HepG2 (cell line): ENCODE results near the gene B3GALNT2. TPM values are rescaled to one million over a fixed set of nuclear protein-coding genes. Genes with fewer than 3 reads are reported as not detected.
A peak's percentile ranks its signal among the peaks of the same experiment; 100 is the strongest.

Source experiments
- BCL6 ChIP-seq: IDR thresholded peaks from 2 replicates; pipeline ENCODE4 v1.6.1; 2016; ENCODE audit warnings: missing genetic modification reagents, missing compliant biosample characterization
- CSRNP1 ChIP-seq: sonication (generic); formaldehyde crosslinking; IDR thresholded peaks from 2 replicates; pipeline ENCODE4 v1.8.1; 2023; ENCODE audit warnings: mild to moderate bottlenecking, missing genetic modification reagents
- GABPA ChIP-seq, 2 experiments: IDR thresholded peaks; 2 replicates each; pipeline ENCODE4 v1.6.1; 2011 to 2016; ENCODE audit warnings: low read depth in 2 of 2, low read length in 1 of 2, missing biosample characterization in 1 of 2, missing genetic modification characterization in 1 of 2
- GPN1 ChIP-seq: sonication (generic); formaldehyde crosslinking; IDR thresholded peaks from 2 replicates; pipeline ENCODE4 v1.5.1; 2020; ENCODE audit warnings: missing genetic modification reagents, borderline replicate concordance
- HINFP ChIP-seq: sonication (generic); formaldehyde crosslinking; IDR thresholded peaks from 2 replicates; pipeline ENCODE4 v1.4.0; 2020; ENCODE audit warnings: low read depth, mild to moderate bottlenecking, missing genetic modification reagents
- MYC ChIP-seq: sonication (generic); formaldehyde crosslinking; IDR thresholded peaks from 2 replicates; pipeline ENCODE4 v1.9.0; 2021; ENCODE audit warnings: missing genetic modification reagents, borderline replicate concordance
- NCOR1 ChIP-seq: fragments of 200-600 bp; sonication (generic); IDR thresholded peaks from 2 replicates; pipeline ENCODE4 v1.7.0; 2017; ENCODE audit warnings: antibody characterized with exemption, low read length, borderline replicate concordance
- NR2C2 ChIP-seq: sonication (generic); formaldehyde crosslinking; IDR thresholded peaks from 2 replicates; pipeline ENCODE4 v1.4.0; 2020; ENCODE audit warnings: missing genetic modification reagents, mild to moderate bottlenecking, moderate library complexity, borderline replicate concordance
- NR2F6 ChIP-seq, 2 experiments: IDR thresholded peaks; 2 replicates each; pipeline ENCODE4 v1.6.1; 2016; ENCODE audit warnings: antibody characterized with exemption in 1 of 2, mild to moderate bottlenecking in 1 of 2
- RCOR2 ChIP-seq: IDR thresholded peaks from 2 replicates; pipeline ENCODE4 v1.6.1; 2016; ENCODE audit warnings: missing biosample characterization, missing genetic modification reagents
- RXRB ChIP-seq: IDR thresholded peaks from 2 replicates; pipeline ENCODE4 v1.6.1; 2016; ENCODE audit warnings: borderline replicate concordance, missing genetic modification reagents, missing compliant biosample characterization
- TARDBP ChIP-seq: sonication (generic); formaldehyde crosslinking; IDR thresholded peaks from 2 replicates; pipeline ENCODE4 v1.8.0; 2022; ENCODE audit warnings: mild to moderate bottlenecking, missing genetic modification reagents
- TBX2 ChIP-seq: sonication (generic); formaldehyde crosslinking; IDR thresholded peaks from 2 replicates; pipeline ENCODE4 v1.5.0; 2020; ENCODE audit warnings: missing genetic modification reagents, mild to moderate bottlenecking, borderline replicate concordance
- ZBTB3 ChIP-seq: sonication (generic); formaldehyde crosslinking; IDR thresholded peaks from 2 replicates; pipeline ENCODE4 v1.4.0; 2020; ENCODE audit warnings: low read depth, mild to moderate bottlenecking, moderate library complexity, missing genetic modification reagents, borderline replicate concordance
- ZHX1 ChIP-seq: sonication (generic); formaldehyde crosslinking; IDR thresholded peaks from 2 replicates; pipeline ENCODE4 v1.8.1; 2022; ENCODE audit warnings: low read depth, mild to moderate bottlenecking, missing genetic modification reagents
- ZNF124 ChIP-seq: sonication (generic); formaldehyde crosslinking; IDR thresholded peaks from 2 replicates; pipeline ENCODE4 v1.4.0; 2020; ENCODE audit warnings: missing genetic modification reagents
- ZNF160 ChIP-seq: sonication (generic); formaldehyde crosslinking; IDR thresholded peaks from 2 replicates; pipeline ENCODE4 v1.8.0; 2022; ENCODE audit warnings: mild to moderate bottlenecking, inconsistent platforms, missing genetic modification reagents
- ZNF367 ChIP-seq: sonication (generic); formaldehyde crosslinking; IDR thresholded peaks from 2 replicates; pipeline ENCODE4 v1.4.0; 2020; ENCODE audit warnings: missing genetic modification reagents, borderline replicate concordance
- ZNF720 ChIP-seq: sonication (generic); formaldehyde crosslinking; IDR thresholded peaks from 2 replicates; pipeline ENCODE4 v1.4.0; 2020; ENCODE audit warnings: missing genetic modification reagents
- ZNF772 ChIP-seq: sonication (generic); formaldehyde crosslinking; IDR thresholded peaks from 2 replicates; pipeline ENCODE4 v1.5.0; 2020; ENCODE audit warnings: mild to moderate bottlenecking, missing genetic modification reagents
- ZNF776 ChIP-seq: sonication (generic); formaldehyde crosslinking; IDR thresholded peaks from 2 replicates; pipeline ENCODE4 v1.4.0; 2020; ENCODE audit warnings: mild to moderate bottlenecking, missing genetic modification reagents
- polyA plus RNA-seq, 8 experiments: library from polyadenylated mRNA; depleted of rRNA in 3 of 8; stranded (reverse) in 7 of 8; unstranded in 1 of 8; fragments of >200 nt; fragmentation: Illumina TruSeq in 4 of 8; extraction: Trizol in 4 of 8; gene quantifications; 2 replicates each; pipeline versions ENCODE4 v1.2.1 to v1.2.3, GENCODE V29; 2011 to 2016; ENCODE audit warnings: low read depth in 4 of 8, missing spikeins in 1 of 8, mixed read lengths in 1 of 8; ENCODE audit not compliant: insufficient read depth in 1 of 8
- total RNA-seq, 5 experiments: library from RNA; depleted of rRNA; stranded (reverse); fragments of >200 nt; fragmentation: Illumina TruSeq; extraction: Trizol; gene quantifications; 2 replicates each; pipeline ENCODE4 v1.2.3, GENCODE V29; 2016; ENCODE audit warnings: low read depth in 1 of 5

The B3GALNT2 gene
- total and polyA plus RNA-seq, 2 of the 13 experiments (the other 11 are each of a cell fraction or from before 2014, with no cell fraction given): 16.5 to 28.9 TPM

- TF ChIP-seq ZHX1 (CRISPR knock-in tag) (no peak), NR2C2 (CRISPR knock-in tag) (peak; percentile 62; the same call in 1 of the 2 replicates), ZNF776 (CRISPR knock-in tag) (no peak), NCOR1 (peak; percentile 57; the same call in 1 of the 2 replicates), ZNF367 (CRISPR knock-in tag) (no peak), ZNF124 (CRISPR knock-in tag) (0 out of 2 replicates have a peak, but pooled peaks have one; percentile 34), CSRNP1 (no peak), TBX2 (peak; percentile 41; the same call in 1 of the 2 replicates), NR2F6 (IDR thresholded peaks at IDR 0.05) (peak; percentile 78; the same call in 1 of the 2 replicates), NR2F6 (CRISPR knock-in tag; IDR thresholded peaks at IDR 0.05) (peak; percentile 90), MYC (peak; percentile 47; the same call in 1 of the 2 replicates), ZNF772 (CRISPR knock-in tag) (0 out of 2 replicates have a peak, but pooled peaks have one; percentile 26), HINFP (no peak), ZNF720 (CRISPR knock-in tag) (no peak), GPN1 (CRISPR knock-in tag) (no peak), GABPA (IDR thresholded peaks at IDR 0.05; ENCODE audit: low read depth, low read length) (no peak), GABPA (CRISPR knock-in tag; IDR thresholded peaks at IDR 0.05; ENCODE audit: low read depth) (0 out of 2 replicates have a peak, but pooled peaks have one; percentile 11), RXRB (CRISPR knock-in tag) (peak; percentile 99), ZBTB3 (CRISPR knock-in tag) (no peak), ZNF160 (no peak), BCL6 (peak; percentile 96), RCOR2 (CRISPR knock-in tag) (peak; percentile 52), TARDBP (peak; percentile 72; the same call in 1 of the 2 replicates)
Measured at GRCh38 chr1:235411489-235412486, 92.5 kb downstream of the B3GALNT2 start (continued).
